ENCODE data around the gene ASB10. TPM values are rescaled to one million over a fixed set of nuclear protein-coding genes. Genes with fewer than 3 reads are reported as not detected.
A peak's percentile ranks its signal among the peaks of the same experiment; 100 is the strongest.

Gene ASB10
- total and polyA plus RNA-seq, 2 of the 8 experiments (the other 6 are each of a cell fraction or from before 2014, with no cell fraction given): not detected

DNA sequence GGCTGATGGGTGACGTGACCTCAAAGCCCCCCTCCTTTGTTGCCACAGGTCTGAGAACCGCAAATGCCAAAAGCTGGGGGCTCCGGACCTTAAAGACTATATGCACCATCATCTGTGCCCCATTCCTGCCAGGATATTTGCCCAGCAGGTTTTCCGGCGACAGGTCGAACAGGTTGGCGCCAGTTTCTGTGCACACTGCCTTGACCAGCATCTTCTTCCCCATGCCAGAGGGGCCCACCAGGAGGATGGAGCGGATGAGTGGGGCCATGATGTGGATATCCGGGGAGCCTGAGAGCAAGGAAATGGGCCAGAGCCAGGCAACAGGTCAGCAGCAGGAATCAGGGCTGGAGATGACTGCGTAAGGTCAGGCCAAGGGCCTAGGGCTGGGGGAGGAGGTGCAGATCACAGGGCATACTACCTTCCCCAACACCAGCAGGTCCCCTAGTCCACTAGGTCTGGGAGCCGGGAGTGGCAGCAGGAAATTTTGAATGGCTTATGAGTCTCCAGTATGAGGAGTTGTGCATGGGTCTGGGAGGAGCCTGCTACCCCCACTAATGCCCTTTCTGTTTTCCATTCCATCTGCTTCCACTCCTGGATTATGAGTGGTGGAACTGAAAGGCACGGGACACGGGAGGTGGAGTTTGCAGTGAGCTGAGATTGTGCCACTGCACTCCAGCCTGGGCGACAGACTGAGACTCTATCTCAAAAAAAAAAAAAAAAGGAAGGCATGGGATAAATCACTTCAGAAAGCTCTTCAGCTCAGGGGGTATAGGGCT, 6.3 kb upstream of the ASB10 start:
- no peak overlapping the region for H3K9ac ChIP-seq (replicated peaks in 1 of 4; ENCODE audit: extremely low read depth in 1 of 4, low read depth in 3 of 4, low read length in 3 of 4)
- DNase-seq (ENCODE audit: low read depth in 1 of 2, low spot score in 2 of 2): no peak
- 88% methylated on average over 14 of the region's 14 CpGs; no CpG with 5 or more reads in 1 of the 2 experiments for WGBS, 2 experiments (ENCODE audit: extremely low coverage in 1 of 2, insufficient coverage in 1 of 2, insufficient read length in 1 of 2, insufficient replicate concordance in 2 of 2, low coverage in 1 of 2, low lambda C conversion rate in 2 of 2, missing lambda C conversion rate in 1 of 2)
- peaks cover 0 to 3% (median 2%) of the 10 kb centered on the region in 4 experiments; a peak in 2 of 7 replicates for H3K4me1 ChIP-seq (replicated peaks in 1 of 4; ENCODE audit: control insufficient read depth in 3 of 4, insufficient read depth in 4 of 4, low read length in 3 of 4)
- peaks cover 5% of the 10 kb centered on the region; the same call in 1 of the 2 replicates for H3K23me2 ChIP-seq (ENCODE audit: low read depth, low read length)
- no peak overlapping the region for H2BK20ac ChIP-seq (ENCODE audit: low read length)
- ChIA-PET POLR2A (ENCODE audit: partially characterized antibody) (no interaction called here), CTCF (ENCODE audit: partially characterized antibody) (interaction anchor here (0.9 to 2.3 kb wide), 4 partner anchors 10 to 51 kb away, joined by 3 to 7 read pairs (median 6); no protein-coding TSS in a partner anchor)
- peak overlapping the region; percentile 35; the same call in 1 of the 2 replicates for H4K8ac ChIP-seq (ENCODE audit: extremely low read depth, insufficient read depth, low read length)
- H4K91ac ChIP-seq (replicated peaks; ENCODE audit: insufficient read length, low read length): no peak overlapping the region
- H3K79me2 ChIP-seq (ENCODE audit: control insufficient read depth in 1 of 2, insufficient read depth in 2 of 2, low read length in 2 of 2): no peaks in the 10 kb centered on the region
- no peak overlapping the region for H3K4ac ChIP-seq (replicated peaks; ENCODE audit: insufficient read length, low read depth, low read length)
- H3K9me3 ChIP-seq (ENCODE audit: insufficient read depth in 2 of 2, low read depth in 1 of 2, low read length in 1 of 2): no peaks in the 10 kb centered on the region
- H3K23ac ChIP-seq (ENCODE audit: insufficient read length): no peak overlapping the region
- TF ChIP-seq SIX5 (IDR thresholded peaks at IDR 0.05; ENCODE audit: low read depth, low read length): no peak
- no peak for TF ChIP-seq NANOG (IDR thresholded peaks at IDR 0.05; ENCODE audit: insufficient read depth, low read depth, low read length, poor library complexity, severe bottlenecking)
- no peak for FAIRE-seq
- no peak overlapping the region for H2AK5ac ChIP-seq (ENCODE audit: low read depth, low read length)
- no peak overlapping the region for H3K18ac ChIP-seq (ENCODE audit: extremely low read depth, low read length)
- H3K36me3 ChIP-seq (ENCODE audit: control insufficient read depth in 2 of 4, insufficient read depth in 4 of 4, low read length in 3 of 4): no peaks in the 10 kb centered on the region
- H3K79me1 ChIP-seq (ENCODE audit: low read depth, low read length): no peaks in the 10 kb centered on the region
- H2BK15ac ChIP-seq (ENCODE audit: low read length): no peak overlapping the region
- H2BK5ac ChIP-seq (ENCODE audit: low read depth, low read length): no peak overlapping the region
- peaks cover 0 to 10% (median 0%) of the 10 kb centered on the region in 4 experiments; a peak in 2 of 7 replicates for H3K27me3 ChIP-seq (replicated peaks in 1 of 4; ENCODE audit: control insufficient read depth in 3 of 4, extremely low read depth in 1 of 4, insufficient read depth in 3 of 4, low read length in 3 of 4)
- H4K5ac ChIP-seq (ENCODE audit: insufficient read length, low read depth, low read length): no peak overlapping the region
- H3K14ac ChIP-seq (ENCODE audit: insufficient read length): no peak overlapping the region
- H2BK12ac ChIP-seq (ENCODE audit: low read depth, low read length): no peak overlapping the region
- H2BK120ac ChIP-seq (replicated peaks; ENCODE audit: low read depth, low read length): no peak overlapping the region
- H3K27ac ChIP-seq (ENCODE audit: low read depth, low read length): no peak overlapping the region
- H4K20me1 ChIP-seq (replicated peaks in 1 of 2; ENCODE audit: control insufficient read depth in 1 of 2, insufficient read depth in 2 of 2, low read length in 2 of 2): no peaks in the 10 kb centered on the region
- no peak overlapping the region for H3K4me2 ChIP-seq (ENCODE audit: insufficient read depth in 1 of 2, low read depth in 2 of 2, low read length in 2 of 2)
- H3K4me3 ChIP-seq (ENCODE audit: extremely low read depth in 1 of 4, insufficient read depth in 2 of 4, low read depth in 3 of 4, low read length in 4 of 4): no peak overlapping the region
- no peak overlapping the region for H2AFZ ChIP-seq (ENCODE audit: low read length)
- H3K56ac ChIP-seq (replicated peaks; ENCODE audit: insufficient read length, low read depth, low read length): no peak overlapping the region
